Stimulated activated naive CD8-positive, alpha-beta T cell treated with anti-CD3 and anti-CD28 coated beads, Interleukin-15, Interleukin-2, amounts not matched to agents 100 U/mL and 50 U/mL, for 24 hours (primary cell): ENCODE measurements around the gene SCO2.

Source experiments
- ATAC-seq: fragments of 150-1000 bp; cut with Tn5 transposase; one replicate; pipeline ENCODE4 v1.10.0; 2021
- DNase-seq: peaks from one replicate; pipeline ENCODE4 v3.0.0; 2021

The SCO2 gene, protein sequence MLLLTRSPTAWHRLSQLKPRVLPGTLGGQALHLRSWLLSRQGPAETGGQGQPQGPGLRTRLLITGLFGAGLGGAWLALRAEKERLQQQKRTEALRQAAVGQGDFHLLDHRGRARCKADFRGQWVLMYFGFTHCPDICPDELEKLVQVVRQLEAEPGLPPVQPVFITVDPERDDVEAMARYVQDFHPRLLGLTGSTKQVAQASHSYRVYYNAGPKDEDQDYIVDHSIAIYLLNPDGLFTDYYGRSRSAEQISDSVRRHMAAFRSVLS

DNA sequence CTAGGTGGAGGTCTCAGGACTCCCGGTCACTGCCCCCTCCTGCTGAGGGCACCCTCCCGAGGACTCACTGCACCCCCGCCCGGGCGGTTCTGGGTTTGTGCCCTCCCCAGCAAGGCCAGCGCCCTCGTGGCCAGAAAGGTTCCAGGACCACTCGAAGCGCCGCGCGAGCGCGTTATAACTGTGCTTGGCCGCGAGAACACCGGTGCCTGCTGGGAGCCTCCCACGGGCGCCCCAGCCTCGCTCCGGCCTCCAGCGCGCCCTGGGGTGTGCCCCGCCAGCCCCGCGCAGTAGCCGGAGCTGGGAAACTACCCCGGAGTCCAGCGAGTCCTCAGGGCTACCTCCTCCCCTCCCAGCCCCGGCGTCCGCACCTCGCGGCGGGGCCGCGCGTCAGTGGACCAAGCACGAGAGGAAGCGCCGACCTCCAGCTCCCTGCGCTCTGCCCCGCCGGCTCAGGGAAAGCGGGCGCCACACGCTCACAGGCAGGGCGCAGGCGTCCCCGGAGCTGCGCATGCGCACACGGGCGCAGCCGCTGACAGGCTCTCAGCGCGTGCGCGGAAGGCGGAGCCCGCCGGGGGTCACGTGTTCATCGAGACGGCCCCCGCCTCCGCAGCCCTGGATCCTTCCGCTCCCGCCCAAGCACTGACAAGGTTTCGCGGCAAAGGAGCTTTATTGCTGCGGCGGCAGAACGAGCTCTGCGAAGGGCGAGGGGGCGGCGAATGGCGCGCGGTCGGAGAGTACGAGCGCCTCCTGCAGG lies at the start of gene SCO2:
TSS of gene SCO2 (minus strand) at position 495 of the 754 bp plus-strand sequence. CDS start 1,187 bp downstream, outside the sequence.
- peak; percentile 99 for DNase-seq
- peak; percentile 49 for ATAC-seq

GRCh38 chr22:50574383-50574755 lies 49.0 kb upstream of the SCO2 start:
- DNase-seq (no peak), ATAC-seq (no peak)

DNA sequence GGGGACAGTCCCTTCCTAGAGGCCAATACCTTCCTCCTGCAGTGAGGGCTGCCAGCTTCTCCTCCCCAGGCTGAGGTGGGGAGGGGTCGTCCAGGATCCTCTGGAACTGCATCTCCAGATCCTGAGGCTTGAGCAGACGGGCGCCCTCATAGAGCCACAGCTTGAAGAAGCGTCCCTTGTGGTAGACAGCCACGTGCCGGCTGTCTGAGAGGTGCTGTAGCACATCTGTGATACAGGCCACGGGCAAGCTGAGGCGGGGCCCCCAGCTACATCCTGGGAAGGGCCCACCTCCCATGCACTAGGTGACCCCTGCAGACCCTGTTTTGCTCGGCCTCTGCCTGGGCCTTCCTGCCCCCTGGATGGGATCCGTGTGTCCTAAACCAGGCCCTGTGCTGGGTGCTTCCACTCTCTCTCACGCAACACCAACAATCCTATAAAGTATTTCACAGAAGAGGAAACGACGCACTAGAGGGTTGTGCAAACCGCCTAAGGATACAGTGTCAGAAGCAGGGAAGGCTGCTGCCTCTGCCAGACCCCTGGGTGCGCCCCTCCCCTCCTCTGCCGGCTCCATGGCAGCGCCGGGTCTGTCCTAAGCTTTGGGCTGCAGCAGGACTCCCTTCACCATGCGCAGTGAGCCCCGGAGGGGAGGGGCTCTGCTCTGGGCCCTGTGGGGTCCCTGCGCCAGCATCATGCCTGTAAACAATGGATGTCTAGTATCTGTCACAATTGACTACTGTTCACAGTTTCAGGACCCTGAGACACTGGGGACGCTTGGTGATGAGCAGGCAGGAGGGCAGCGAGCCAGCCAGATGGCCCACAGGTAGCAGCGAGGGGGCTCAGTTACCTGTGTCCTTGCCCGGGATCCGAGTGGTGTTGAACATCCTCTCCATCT lies 48.3 kb upstream of the SCO2 start:
- ATAC-seq (no peak), DNase-seq (no peak)

DNA sequence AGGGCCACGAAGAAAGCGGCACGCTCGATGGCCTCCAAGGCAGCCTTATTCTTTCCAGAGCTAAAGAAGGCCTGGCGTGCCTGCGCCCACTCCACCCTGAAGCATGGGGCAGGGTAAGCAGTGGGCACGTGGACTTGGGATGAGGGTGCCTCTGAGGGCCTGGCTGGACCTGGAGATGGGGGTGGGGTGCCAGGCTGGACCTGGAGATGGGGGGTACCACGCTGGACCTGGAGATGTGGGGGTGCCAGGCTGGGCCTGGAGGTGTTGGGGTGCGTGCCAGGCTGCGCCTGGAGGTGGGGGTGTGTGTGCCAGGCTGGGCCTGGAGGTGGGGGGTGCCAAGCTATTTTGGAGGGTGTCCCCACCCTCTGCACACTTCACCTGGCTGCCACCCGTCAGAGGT lies 47.6 kb upstream of the SCO2 start:
- ATAC-seq (no peak), DNase-seq (no peak)

DNA sequence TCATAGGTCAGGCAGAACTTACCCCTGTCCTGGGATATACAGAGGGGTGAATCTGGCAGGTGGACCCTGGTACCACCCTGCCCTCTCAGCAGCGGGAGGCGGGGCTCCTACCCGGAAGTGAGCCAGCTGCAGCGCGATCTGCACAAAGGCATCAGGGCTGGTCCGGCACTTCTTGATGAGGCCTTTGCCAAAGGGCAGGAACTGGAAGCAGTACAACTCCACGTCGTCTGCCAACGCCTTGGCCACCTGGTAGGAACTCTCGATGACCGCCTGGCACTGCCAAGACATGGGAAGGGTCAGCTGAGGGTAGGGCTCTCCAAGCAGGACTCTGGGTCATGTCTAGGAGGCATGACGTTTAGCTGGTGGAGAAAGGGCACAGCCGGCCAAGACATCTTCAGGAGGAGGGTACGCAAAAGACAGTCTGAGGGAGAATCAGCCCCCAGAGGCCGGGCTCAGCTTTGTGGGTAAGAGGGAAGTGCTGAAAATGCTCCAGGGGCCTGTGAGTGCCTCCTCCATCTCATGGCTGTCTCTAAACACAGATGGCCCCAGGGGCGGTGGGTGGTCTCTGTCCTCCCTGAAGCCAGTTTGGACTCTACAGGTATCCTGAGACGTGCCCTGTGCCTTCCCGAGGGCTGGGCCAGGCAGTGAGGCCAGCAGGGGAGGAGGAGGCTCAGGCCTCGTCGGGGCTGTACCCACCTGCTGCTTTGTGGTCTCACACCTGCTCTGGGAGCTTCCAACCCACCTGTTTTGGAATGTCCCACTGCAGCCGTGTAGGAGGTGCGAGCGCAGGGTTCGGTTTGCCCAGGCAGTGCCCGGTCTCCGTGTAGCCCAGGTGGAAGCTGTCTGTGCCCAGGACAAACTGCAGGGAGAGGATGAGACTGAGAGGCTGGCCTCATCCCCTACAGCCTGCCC lies 46.1 kb upstream of the SCO2 start:
- DNase-seq = no peak
- no peak for ATAC-seq

- no peak for ATAC-seq
- DNase-seq = no peak
Observed at GRCh38 chr22:50570861-50571260, 45.5 kb upstream of the SCO2 start.

- DNase-seq = no peak
- no peak for ATAC-seq
Observed at GRCh38 chr22:50569896-50570535, 44.6 kb upstream of the SCO2 start.

DNA sequence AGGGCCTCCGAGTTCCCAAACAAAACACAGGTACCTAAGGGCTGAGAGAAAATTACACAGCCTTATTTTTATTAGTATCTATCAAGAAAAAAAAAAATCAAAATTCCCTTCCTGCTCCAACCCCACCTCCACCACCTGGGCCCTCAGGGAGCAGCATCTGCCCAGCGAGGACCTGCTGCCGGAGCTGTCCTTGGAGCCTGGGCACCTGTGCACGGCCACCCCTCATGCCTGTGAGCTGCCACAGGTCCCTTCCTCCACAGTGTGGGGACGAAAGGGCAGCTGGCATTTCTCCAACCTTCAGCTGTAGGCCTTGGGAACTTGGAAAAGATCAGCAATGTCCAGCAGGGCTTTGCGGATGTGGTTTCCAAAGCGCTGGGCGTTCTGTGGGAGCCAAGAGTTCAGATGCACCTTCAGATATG lies 43.7 kb upstream of the SCO2 start:
- DNase-seq (no peak), ATAC-seq (no peak)

- DNase-seq (no peak), ATAC-seq (no peak)
Observed at GRCh38 chr22:50568626-50569025, 43.2 kb upstream of the SCO2 start.

DNA sequence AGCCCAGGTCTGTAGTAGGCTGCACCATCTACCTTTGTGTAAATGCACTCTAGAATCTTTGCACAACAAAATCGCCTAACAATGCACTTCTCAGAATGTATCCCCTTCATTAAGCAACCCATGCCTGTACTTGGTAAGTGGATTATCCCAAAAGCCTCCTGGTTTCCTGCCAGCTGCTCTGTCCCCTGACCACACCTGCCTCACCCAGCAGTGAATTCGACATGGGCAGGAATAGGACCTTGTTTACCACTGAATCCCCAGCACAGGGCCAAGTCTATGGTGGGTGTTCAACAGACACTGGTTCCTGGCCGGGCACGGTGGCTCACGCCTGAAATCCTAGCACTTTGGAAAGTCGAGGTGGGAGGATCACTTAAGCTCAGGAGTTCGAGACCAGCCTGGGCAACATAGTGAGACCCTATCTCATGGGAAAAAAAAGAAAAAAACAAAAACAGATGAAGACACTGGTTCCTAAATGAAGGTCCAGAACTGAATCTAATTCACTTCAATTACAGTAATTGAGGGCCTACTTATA lies 42.4 kb upstream of the SCO2 start:
- ATAC-seq = no peak
- no peak for DNase-seq

DNA sequence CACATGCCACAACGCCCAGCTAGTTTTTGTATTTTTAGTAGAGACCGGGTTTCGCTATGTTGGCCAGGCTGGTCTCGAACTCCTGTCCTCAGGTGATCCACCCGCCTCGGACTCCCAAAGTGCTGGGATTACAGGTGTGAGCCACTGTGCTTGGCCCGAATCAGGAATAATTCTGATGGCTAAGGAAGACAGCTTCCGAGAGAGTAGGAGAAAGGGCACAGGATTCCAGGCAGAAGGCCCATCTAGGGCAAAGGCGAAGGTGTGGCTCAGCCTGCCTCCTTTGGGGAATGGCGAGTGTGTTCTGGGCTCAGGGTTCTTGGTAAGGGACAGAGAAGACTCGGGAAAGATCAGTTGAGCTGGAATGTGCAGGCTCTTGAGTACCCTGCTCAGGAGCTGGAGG lies 38.9 kb upstream of the SCO2 start:
- DNase-seq = no peak
- no peak for ATAC-seq

DNA sequence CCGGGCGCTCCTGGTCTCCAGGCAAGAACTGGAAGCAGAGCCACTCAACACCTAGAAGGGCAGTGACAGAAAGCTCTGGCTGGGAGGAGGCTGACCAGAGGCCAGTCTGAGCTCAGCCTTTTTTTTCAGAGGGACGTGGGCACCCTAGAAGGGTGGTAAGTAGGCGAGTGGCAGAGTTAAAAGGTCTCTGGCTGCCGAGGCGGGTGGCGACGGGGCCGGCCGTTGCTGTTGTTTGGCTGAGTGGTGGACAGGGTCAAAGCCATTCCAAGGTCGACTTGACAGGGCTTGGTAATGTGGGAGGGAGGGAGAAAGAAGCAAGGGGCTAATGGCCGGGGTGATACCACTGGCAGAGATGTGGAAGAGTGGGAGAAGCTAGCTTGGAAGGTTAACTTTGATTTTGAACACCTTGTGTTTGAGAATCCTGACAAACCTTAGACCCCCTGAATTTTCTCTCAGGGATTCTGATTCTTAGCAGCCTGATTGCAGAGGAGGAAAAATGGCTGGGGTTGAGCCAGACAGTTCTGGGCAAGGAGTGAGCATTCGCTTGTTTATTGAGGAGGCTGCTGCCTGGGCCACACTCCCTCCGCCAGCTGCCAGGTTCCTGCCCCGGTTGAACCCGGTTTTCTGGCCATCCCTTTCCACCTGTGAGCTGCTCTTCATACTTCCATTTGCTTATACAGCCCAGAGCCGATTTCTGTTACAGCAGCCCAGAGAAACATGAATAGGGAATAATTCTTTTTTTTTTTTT lies 38.2 kb upstream of the SCO2 start:
- DNase-seq (no peak), ATAC-seq (no peak)

DNA sequence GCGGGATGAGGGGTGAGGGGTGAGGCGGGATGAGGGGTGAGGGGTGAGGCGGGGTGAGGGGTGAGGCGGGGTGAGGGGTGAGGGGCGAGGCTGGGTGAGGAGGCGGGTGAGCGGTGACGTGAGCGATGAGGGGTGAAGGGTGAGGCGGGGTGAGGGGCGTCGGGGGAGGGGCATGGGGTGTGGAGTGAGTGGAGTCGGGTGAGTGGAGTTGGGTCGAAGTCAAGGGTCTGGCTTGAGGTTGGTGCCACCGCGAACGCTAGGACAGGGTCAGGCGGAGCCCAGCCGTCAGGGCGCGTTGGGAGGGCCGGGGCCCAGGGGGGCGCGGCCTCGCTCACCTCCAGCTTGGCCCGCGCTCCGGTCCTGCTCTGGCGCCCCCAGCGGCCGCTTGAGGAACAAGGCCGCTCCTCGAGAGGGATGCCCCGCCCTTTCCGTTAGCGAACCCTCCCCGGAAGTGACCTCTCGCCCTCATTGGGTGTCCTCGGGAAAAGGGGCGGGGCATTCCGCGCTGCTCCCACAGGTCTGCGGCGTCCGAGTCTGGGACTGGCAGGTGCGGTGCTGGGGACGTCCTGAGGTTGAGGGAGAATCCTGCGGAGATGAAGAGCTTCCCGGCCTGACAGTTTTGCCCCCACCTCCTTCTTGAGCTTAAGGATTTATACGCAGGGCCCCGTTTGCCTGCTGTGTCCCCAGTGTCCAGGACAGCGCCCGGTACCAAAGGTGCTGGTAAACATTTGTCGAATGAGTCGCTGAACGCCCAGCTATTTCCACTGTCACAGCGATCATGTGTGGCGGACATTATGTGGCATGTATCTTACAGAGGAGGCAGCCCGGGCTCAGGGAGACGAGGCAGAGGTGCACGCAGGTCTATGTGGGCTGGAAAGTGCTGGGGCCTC lies 37.4 kb upstream of the SCO2 start, which contains the start of gene SYCE3:
TSS of gene SYCE3 (minus strand) at position 397 of the 890 bp plus-strand sequence. CDS start 6,514 bp downstream, outside the sequence.
- peak; percentile 99 for DNase-seq
- peak; percentile 98 for ATAC-seq

DNA sequence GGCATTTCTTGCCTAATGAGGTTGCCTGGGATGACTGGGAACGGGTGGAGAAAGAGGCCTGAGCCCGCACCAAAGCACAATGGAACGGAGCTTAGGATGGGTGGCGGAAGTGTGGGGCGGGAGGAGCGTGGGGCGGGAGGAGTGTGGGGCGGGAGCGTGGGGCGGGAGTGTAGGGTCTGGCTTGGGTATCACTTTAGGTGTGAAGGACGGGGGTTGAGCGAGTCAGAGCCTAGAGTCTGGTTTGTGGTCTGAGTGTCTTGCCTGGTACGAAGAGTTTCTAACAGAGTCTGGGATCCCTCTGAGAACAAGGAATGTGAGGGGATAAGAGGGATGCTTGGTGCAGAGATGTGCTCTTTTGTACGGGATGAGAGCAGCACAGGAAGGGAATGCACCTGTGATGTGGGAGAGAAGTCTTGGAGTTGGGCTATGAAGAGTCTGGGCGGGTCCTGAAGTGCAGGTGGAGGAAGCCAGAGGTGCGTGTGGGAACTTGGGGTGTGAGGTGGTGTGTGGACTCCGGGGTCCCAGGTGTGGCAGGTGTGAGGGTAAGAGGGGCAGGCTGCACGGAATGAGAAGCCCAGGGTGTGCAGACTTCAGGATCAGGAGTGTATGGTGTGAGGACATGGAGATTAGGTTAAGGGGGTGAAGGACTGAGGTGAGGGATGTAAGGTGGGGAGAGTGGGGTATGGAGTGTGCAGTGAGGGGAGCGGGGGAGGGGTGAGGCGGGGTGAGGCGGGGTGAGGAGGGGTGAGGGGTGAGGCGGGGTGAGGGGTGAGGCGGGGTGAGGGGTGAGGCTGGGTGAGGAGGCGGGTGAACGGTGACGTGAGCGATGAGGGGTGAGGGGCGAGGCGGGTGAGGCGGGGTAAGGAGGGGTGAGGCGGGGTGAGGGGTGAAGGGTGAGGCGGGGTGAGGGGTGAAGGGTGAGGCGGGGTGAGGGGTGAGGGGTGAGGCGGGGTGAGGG lies 36.3 kb upstream of the SCO2 start:
- ATAC-seq (no peak), DNase-seq (no peak)

DNA sequence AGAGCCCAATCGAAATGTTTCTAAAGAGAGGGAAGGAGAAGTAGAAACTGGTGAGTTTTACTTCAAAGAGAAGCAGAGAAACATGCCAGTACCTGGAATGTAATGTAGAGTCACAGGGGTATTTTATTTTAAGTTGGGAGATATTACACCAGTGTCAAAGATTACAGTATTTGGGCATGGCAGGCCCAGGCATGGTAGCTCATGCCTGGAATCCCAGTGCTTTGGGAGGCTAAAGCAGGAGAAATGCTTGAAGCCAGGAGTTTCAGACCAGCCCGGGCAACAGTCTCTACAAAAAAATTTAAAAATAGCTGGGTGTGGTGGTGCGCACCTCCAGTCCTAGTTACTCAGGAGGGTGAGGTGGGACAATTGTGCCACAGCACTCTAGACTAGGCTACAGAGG lies 34.6 kb upstream of the SCO2 start:
- no peak for DNase-seq
- no peak for ATAC-seq

GRCh38 chr22:50556703-50557102 lies 31.3 kb upstream of the SCO2 start:
- DNase-seq = no peak
- ATAC-seq = no peak

DNA sequence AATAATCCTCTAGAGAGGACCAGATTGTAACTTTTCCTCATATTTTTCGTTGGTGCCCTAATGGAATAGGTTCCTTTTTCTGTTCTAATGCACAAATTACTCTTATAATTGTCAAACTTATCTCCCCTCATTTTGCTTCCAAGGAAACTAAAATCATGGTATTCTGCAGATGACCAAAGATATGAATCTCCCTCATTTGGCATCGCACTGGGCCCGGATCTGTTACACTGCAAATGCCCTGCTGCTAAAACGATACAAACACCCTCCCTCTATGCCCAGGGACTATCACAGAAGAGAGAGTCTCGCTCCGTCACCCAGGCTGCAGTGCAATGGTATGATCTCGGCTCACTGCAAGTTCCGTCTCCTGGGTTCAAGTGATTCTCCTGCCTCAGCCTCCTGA lies 27.9 kb upstream of the SCO2 start:
- ATAC-seq = no peak
- no peak for DNase-seq
